AG10803 (cell line): ENCODE results near the gene WDFY4.

ENCODE experiments used
- DNase-seq: peaks from one replicate; pipeline ENCODE4 v3.0.0; 2010; ENCODE audit warnings: low read depth
- H3K4me3 ChIP-seq: 2 replicates; pipeline ENCODE4 v1.5.1; 2011; ENCODE audit warnings: mild to moderate bottlenecking, low read length, control low read depth
- TF ChIP-seq, protein P1 (sequence below): conservative IDR thresholded peaks from 2 replicates; pipeline ENCODE4 v1.5.1; 2011; ENCODE audit warnings: mild to moderate bottlenecking, low read length, control low read depth, inconsistent platforms

The WDFY4 gene

GRCh38 chr10:48939790-48940325, 255.2 kb downstream of the WDFY4 start, which contains the start of gene LRRC18:
TSS of gene LRRC18 (minus strand) at chr10:48939840. CDS start at chr10:48914155, 25,685 bp downstream.
- H3K4me3 ChIP-seq = no peak within 1 kb of the TSS
- TF ChIP-seq, protein P1, sequence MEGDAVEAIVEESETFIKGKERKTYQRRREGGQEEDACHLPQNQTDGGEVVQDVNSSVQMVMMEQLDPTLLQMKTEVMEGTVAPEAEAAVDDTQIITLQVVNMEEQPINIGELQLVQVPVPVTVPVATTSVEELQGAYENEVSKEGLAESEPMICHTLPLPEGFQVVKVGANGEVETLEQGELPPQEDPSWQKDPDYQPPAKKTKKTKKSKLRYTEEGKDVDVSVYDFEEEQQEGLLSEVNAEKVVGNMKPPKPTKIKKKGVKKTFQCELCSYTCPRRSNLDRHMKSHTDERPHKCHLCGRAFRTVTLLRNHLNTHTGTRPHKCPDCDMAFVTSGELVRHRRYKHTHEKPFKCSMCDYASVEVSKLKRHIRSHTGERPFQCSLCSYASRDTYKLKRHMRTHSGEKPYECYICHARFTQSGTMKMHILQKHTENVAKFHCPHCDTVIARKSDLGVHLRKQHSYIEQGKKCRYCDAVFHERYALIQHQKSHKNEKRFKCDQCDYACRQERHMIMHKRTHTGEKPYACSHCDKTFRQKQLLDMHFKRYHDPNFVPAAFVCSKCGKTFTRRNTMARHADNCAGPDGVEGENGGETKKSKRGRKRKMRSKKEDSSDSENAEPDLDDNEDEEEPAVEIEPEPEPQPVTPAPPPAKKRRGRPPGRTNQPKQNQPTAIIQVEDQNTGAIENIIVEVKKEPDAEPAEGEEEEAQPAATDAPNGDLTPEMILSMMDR = no peak
- no peak for DNase-seq

GRCh38 chr10:48940372-48940771, 255.7 kb downstream of the WDFY4 start:
- no peak for DNase-seq
- TF ChIP-seq, protein P1 = no peak
- H3K4me3 ChIP-seq = no peak overlapping the region

DNA sequence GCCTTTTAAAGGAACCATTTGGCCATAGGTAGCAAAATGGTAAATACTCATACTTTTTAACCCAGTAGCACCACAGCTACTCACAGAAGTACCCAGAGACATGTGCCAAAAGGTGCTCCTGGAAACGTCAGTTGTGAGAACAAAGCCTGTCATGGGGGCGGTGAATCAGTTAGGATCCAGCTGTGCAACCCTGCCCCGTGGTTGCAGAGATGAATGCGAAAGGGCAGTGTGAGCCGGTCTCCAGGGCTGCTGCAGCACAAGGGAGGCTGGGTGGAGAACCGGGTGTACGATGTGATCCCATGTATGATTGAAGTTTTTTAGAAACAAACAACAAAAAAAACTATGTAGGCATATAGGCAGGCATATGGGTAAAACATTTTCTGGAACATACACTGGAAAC, 256.3 kb downstream of the WDFY4 start:
- DNase-seq = no peak
- TF ChIP-seq, protein P1 = no peak
- no peak overlapping the region for H3K4me3 ChIP-seq

- DNase-seq = no peak
- no peak overlapping the region for H3K4me3 ChIP-seq
- TF ChIP-seq, protein P1 = no peak
Observed at GRCh38 chr10:48941427-48942075, 256.9 kb downstream of the WDFY4 start.

- TF ChIP-seq, protein P1 = no peak
- H3K4me3 ChIP-seq = no peak overlapping the region
- no peak for DNase-seq
Observed at GRCh38 chr10:48943096-48943495, 258.4 kb downstream of the WDFY4 start.

- TF ChIP-seq, protein P1 = no peak
- no peak overlapping the region for H3K4me3 ChIP-seq
Observed at GRCh38 chr10:48944171-48944570, 259.5 kb downstream of the WDFY4 start.

DNA sequence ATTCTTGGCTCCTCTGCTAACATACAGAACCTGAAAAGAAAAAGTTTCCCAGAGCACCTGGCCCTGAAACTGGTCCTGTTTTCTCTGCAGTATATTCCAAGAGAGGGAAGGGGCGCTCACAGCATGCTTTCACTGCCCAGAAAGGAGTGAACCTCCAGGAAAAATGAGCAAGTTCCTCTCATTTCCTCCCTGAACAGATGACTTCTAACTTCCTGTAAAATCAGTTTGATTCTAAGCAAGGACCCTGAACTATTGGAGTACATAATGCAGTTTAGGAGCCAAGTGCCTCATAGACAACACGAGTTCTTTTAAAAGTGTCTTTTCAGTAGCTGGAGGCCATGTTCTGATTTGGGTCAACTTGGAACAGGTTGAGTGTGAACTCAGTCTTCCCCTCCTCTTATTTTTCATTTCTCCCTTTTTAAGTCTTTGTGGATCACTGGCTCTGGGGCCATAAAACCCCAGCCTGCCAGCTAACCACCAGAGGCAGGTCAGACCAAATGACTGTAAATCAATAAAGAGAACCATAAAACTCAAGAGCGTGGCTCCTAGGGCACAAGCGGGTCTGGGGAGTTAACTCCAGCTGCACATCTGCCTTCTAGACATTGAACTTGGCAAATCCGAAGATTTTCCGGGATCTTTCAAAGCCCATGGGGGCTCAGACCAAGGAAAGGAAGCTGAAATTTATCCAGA, 260.9 kb downstream of the WDFY4 start:
- no peak overlapping the region for H3K4me3 ChIP-seq
- TF ChIP-seq, protein P1 = no peak
- no peak for DNase-seq

More at GRCh38 chr10:48944171-48944570, 259.5 kb downstream of the WDFY4 start:
- no peak for DNase-seq
